A549 (cell line): ENCODE results near the gene CDKN1A. TPM values are rescaled to one million over a fixed set of nuclear protein-coding genes. Genes with fewer than 3 reads are reported as not detected.
A peak's percentile ranks its signal among the peaks of the same experiment; 100 is the strongest.

Experiments used
- ATAC-seq, 2 experiments: fragments of 200-7000 bp in 1 of 2; fragments of >200 bp in 1 of 2; cut with Nextera tagmentation in 1 of 2; cut with Tn5 transposase in 1 of 2; 3 replicates each; pipeline versions ENCODE4 v1.8.0 to v1.9.1; 2018 to 2020; ENCODE audit warnings: mild to moderate bottlenecking in 1 of 2, moderate library complexity in 1 of 2
- CTCF ChIA-PET: fragments of 300-600 bp; sonication (Branson Sonifier 250); formaldehyde crosslinking; extraction: SDS; loops from one replicate; lab custom pipeline; 2021; ENCODE audit warnings: antibody characterized with exemption, inconsistent platforms; lab: Yijun Ruan, JAX
- POLR2A ChIA-PET: fragments of 350-600 bp; formaldehyde crosslinking; extraction: SDS; loops from one replicate; lab custom pipeline; 2021; ENCODE audit warnings: antibody characterized with exemption, inconsistent platforms; lab: Yijun Ruan, JAX
- DNase-seq, 2 experiments: peaks; one replicate each; pipeline versions ENCODE4 v3.0.0 to v3.0.0-alpha.2; 2011 to 2016; ENCODE audit warnings: low read depth in 1 of 2, low spot score in 1 of 2
- FAIRE-seq: peaks from 2 replicates; lab custom pipeline; 2011; peaks lifted over from hg19 to GRCh38; lab: Jason Lieb, UNC
- H3K27ac ChIP-seq, 2 experiments: fragments of >200 bp; sonication (Bioruptor Twin); formaldehyde crosslinking; 3 replicates each; pipeline ENCODE4 v1.5.1; 2016 to 2017
- H3K4me1 ChIP-seq: fragments of >200 bp; sonication (Bioruptor Twin); formaldehyde crosslinking; 3 replicates; pipeline ENCODE4 v1.6.1; 2016
- H3K4me2 ChIP-seq: fragments of >200 bp; sonication (Bioruptor Twin); formaldehyde crosslinking; 3 replicates; pipeline ENCODE4 v1.6.1; 2016
- H3K4me3 ChIP-seq: fragments of >200 bp; sonication (Bioruptor Twin); formaldehyde crosslinking; 3 replicates; pipeline ENCODE4 v1.5.1; 2016
- H3K9me3 ChIP-seq: fragments of >200 bp; sonication (Bioruptor Twin); formaldehyde crosslinking; 3 replicates; pipeline ENCODE4 v1.6.1; 2016
- ATOH8 ChIP-seq: fragments of 250-450 bp; sonication (Bioruptor Pico); IDR thresholded peaks from 2 replicates; pipeline ENCODE4 v1.5.0; 2020; ENCODE audit warnings: low read depth, mild to moderate bottlenecking, moderate library complexity
- BHLHE40 ChIP-seq: IDR thresholded peaks from 2 replicates; pipeline ENCODE4 v1.6.1; 2012; ENCODE audit warnings: low read depth, low read length, inconsistent platforms
- CBX2 ChIP-seq: fragments of 200-600 bp; sonication (generic); IDR thresholded peaks from 2 replicates; pipeline ENCODE4 v1.6.1; 2016; ENCODE audit warnings: low read depth, mild to moderate bottlenecking, borderline replicate concordance
- CBX8 ChIP-seq: fragments of 200-600 bp; sonication (generic); IDR thresholded peaks from 2 replicates; pipeline ENCODE4 v1.6.1; 2016
- E2F6 ChIP-seq: IDR thresholded peaks from 2 replicates; pipeline ENCODE4 v1.6.1; 2012; ENCODE audit warnings: low read depth, borderline replicate concordance
- EP300 ChIP-seq, 2 experiments: fragments of >200 bp; sonication (Bioruptor Twin); formaldehyde crosslinking; IDR thresholded peaks; 2 replicates in 1 of 2; 3 replicates in 1 of 2; pipeline ENCODE4 v1.6.1; 2016 to 2017
- FOSB ChIP-seq: fragments of 250-450 bp; sonication (Bioruptor Pico); IDR thresholded peaks from 2 replicates; pipeline ENCODE4 v1.5.0; 2020; ENCODE audit warnings: mild to moderate bottlenecking, moderate library complexity
- GATA3 ChIP-seq: IDR thresholded peaks from 2 replicates; pipeline ENCODE4 v1.6.1; 2012; ENCODE audit warnings: borderline replicate concordance
- HOXB13 ChIP-seq: fragments of 250-450 bp; sonication (Bioruptor Pico); IDR thresholded peaks from 2 replicates; pipeline ENCODE4 v1.5.0; 2020; ENCODE audit warnings: low read depth, mild to moderate bottlenecking, moderate library complexity
- JUN ChIP-seq, 2 experiments: fragments of >200 bp; sonication (Bioruptor Twin); formaldehyde crosslinking; IDR thresholded peaks; 2 replicates in 1 of 2; 3 replicates in 1 of 2; pipeline ENCODE4 v1.6.1; 2016 to 2017
- JUNB ChIP-seq: fragments of >200 bp; sonication (Bioruptor Twin); formaldehyde crosslinking; IDR thresholded peaks from 2 replicates; pipeline ENCODE4 v1.6.1; 2016
- KDM1A ChIP-seq: fragments of 200-600 bp; sonication (generic); IDR thresholded peaks from 2 replicates; pipeline ENCODE4 v1.6.1; 2016; ENCODE audit warnings: low read depth, mild to moderate bottlenecking
- KDM5A ChIP-seq: fragments of 200-600 bp; sonication (generic); IDR thresholded peaks from 2 replicates; pipeline ENCODE4 v1.6.1; 2016; ENCODE audit warnings: antibody characterized with exemption, mild to moderate bottlenecking
- MAZ ChIP-seq: fragments of 150-350 bp; IDR thresholded peaks from 2 replicates; pipeline ENCODE4 v1.6.1; 2014; ENCODE audit warnings: antibody characterized with exemption, low read depth, low read length, borderline replicate concordance
- MYC ChIP-seq: IDR thresholded peaks from 2 replicates; pipeline ENCODE4 v1.6.1; 2012; ENCODE audit warnings: mild to moderate bottlenecking, inconsistent platforms, low read length, improper control_type of control experiment, borderline replicate concordance
- PHF8 ChIP-seq: fragments of 200-600 bp; sonication (generic); IDR thresholded peaks from 2 replicates; pipeline ENCODE4 v1.6.1; 2016; ENCODE audit warnings: low read depth, mild to moderate bottlenecking, antibody characterized with exemption, moderate library complexity, borderline replicate concordance
- POLR2AphosphoS2 ChIP-seq: conservative IDR thresholded peaks from 2 replicates; pipeline ENCODE4 v1.6.1; 2012; ENCODE audit warnings: low read length, improper control_type of control experiment, inconsistent platforms
- REST ChIP-seq: fragments of 200-600 bp; sonication (generic); IDR thresholded peaks from 2 replicates; pipeline ENCODE4 v1.6.1; 2016; ENCODE audit warnings: antibody characterized with exemption, mild to moderate bottlenecking, moderate library complexity
- RFX5 ChIP-seq: fragments of 450-650 bp; IDR thresholded peaks from 2 replicates; pipeline ENCODE4 v1.7.1; 2014; ENCODE audit warnings: antibody characterized with exemption, mild to moderate bottlenecking, moderate library complexity
- SREBF2 ChIP-seq: fragments of 450-650 bp; IDR thresholded peaks from 2 replicates; pipeline ENCODE4 v1.6.1; 2014; ENCODE audit warnings: mild to moderate bottlenecking, moderate library complexity
- TFCP2L1 ChIP-seq: fragments of 250-450 bp; sonication (Bioruptor Pico); IDR thresholded peaks from 2 replicates; pipeline ENCODE4 v1.5.0; 2021; ENCODE audit warnings: mild to moderate bottlenecking
- TP53 ChIP-seq: fragments of 250-450 bp; sonication (Bioruptor Pico); IDR thresholded peaks from 2 replicates; pipeline ENCODE4 v1.5.0; 2021; ENCODE audit warnings: mild to moderate bottlenecking, moderate library complexity
- ZFP36 ChIP-seq: fragments of 450-650 bp; IDR thresholded peaks from 2 replicates; pipeline ENCODE4 v1.6.1; 2014; ENCODE audit warnings: borderline replicate concordance; ENCODE audit not compliant: partially characterized antibody
- ZSCAN20 ChIP-seq: fragments of 250-450 bp; sonication (Bioruptor Pico); IDR thresholded peaks from 2 replicates; pipeline ENCODE4 v1.8.0; 2022; ENCODE audit warnings: mild to moderate bottlenecking, moderate library complexity
- WGBS: methylation state at CpG from one replicate; pipeline ENCODE4 v1.1.6; 2017; ENCODE audit errors: missing lambda C conversion rate; 5-methylcytosine and 5-hydroxymethylcytosine counted together
- polyA plus RNA-seq, 4 experiments: library from polyadenylated mRNA; depleted of rRNA in 3 of 4; stranded (reverse); fragments of >200 nt; fragmentation: RNase III in 1 of 4; extraction: RNeasy Plus Mini Kit Qiagen cat#74134 plus additional on column Dnase treatment in 1 of 4; gene quantifications; 2 replicates in 3 of 4; 3 replicates in 1 of 4; pipeline ENCODE4 v1.2.3, GENCODE V29; 2011 to 2017

Gene CDKN1A
- polyA plus RNA-seq, 2 of the 4 experiments (the other 2 are of a cell fraction), result 130 to 183 TPM

- no peak overlapping the region for H3K4me2 ChIP-seq
- TF ChIP-seq KDM1A (no peak), BHLHE40 (no peak), SREBF2 (no peak), CBX2 (no peak), HOXB13 (no peak), KDM5A (no peak)
These were observed 38.1 kb downstream of the CDKN1A start for GRCh38 chr6:36716476-36717093.

GRCh38 chr6:36717231-36717825 is 38.8 kb downstream of the CDKN1A start:
- whole genome bisulfite sequencing, result 83% methylated on average over 10 of the region's 13 CpGs
- TF ChIP-seq EP300 (IDR thresholded peaks at IDR 0.05), result no peak
- no peak for TF ChIP-seq GATA3
- no peak for TF ChIP-seq CBX2
- TF ChIP-seq, all 56 proteins: peak for 0
- no peak overlapping the region for H3K4me2 ChIP-seq
- no peak overlapping the region for H3K4me3 ChIP-seq
- POLR2A ChIA-PET, result no interaction called here
- no peaks in the 10 kb centered on the region for H3K9me3 ChIP-seq
- ATAC-seq, result no peak
- CTCF ChIA-PET, result interaction anchor here (0.9 to 1.1 kb wide), 2 partner anchors 7 to 43 kb away, joined by 3 read pairs; no protein-coding TSS in a partner anchor
- no peaks in the 10 kb centered on the region for H3K4me1 ChIP-seq
- DNase-seq, result no peak
- FAIRE-seq, result no peak
- H3K27ac ChIP-seq, result no peak overlapping the region

More at GRCh38 chr6:36716476-36717093, 38.1 kb downstream of the CDKN1A start:
- ATAC-seq (no peak), DNase-seq (no peak), FAIRE-seq (no peak)
- ChIA-PET CTCF (interaction anchor here (0.7 to 1.3 kb wide), 4 partner anchors 8 to 36 kb away, joined by 3 read pairs; no protein-coding TSS in a partner anchor), POLR2A (no interaction called here)
- WGBS, result 59% methylated on average over 8 of the region's 8 CpGs
- Histone ChIP-seq H3K9me3 (no peaks in the 10 kb centered on the region), H3K27ac (no peak overlapping the region), H3K4me1 (0 out of 3 replicates have a peak, but pooled peaks cover 3% of the 10 kb centered on the region), H3K4me3 (no peak overlapping the region)

- POLR2A ChIA-PET, result no interaction called here
- DNase-seq, result no peak
- CTCF ChIA-PET, result interaction anchor here (0.9 to 2.7 kb wide), 2 partner anchors 42 to 102 kb away, joined by 3 to 13 read pairs; no protein-coding TSS in a partner anchor
- TF ChIP-seq BHLHE40 (no peak), FOSB (CRISPR knock-in tag) (no peak), ZSCAN20 (CRISPR knock-in tag) (no peak)
- Histone ChIP-seq H3K9me3 (no peaks in the 10 kb centered on the region), H3K4me1 (no peaks in the 10 kb centered on the region), H3K27ac (no peak overlapping the region), H3K4me2 (no peak overlapping the region), H3K4me3 (no peak overlapping the region)
- peak in 1 of 2 experiments; percentile 33; a peak in 3 of 6 replicates for ATAC-seq
- 40% methylated on average over 5 of the region's 12 CpGs for WGBS
- FAIRE-seq, result no peak
These were observed 39.5 kb downstream of the CDKN1A start for GRCh38 chr6:36717871-36718540.

- no peak overlapping the region for H3K27ac ChIP-seq
- WGBS, result 55% methylated on average over 5 of the region's 5 CpGs
- FAIRE-seq, result no peak
- H3K4me1 ChIP-seq, result no peaks in the 10 kb centered on the region
- no peak for ATAC-seq
- DNase-seq, result no peak
- ChIA-PET CTCF (interaction anchor here (2.7 kb wide), 1 partner anchor 103 kb away, joined by 13 read pairs; no protein-coding TSS in a partner anchor), POLR2A (no interaction called here)
- H3K9me3 ChIP-seq, result no peaks in the 10 kb centered on the region
- no peak overlapping the region for H3K4me2 ChIP-seq
- H3K4me3 ChIP-seq, result no peak overlapping the region
- no peak for TF ChIP-seq TFCP2L1 (CRISPR knock-in tag)
- TF ChIP-seq JUNB, result no peak
- TF ChIP-seq E2F6, result no peak
- no peak for TF ChIP-seq PHF8
- TF ChIP-seq RFX5, result no peak
- TF ChIP-seq SREBF2, result no peak
- no peak for TF ChIP-seq GATA3
- TF ChIP-seq REST, result no peak
- TF ChIP-seq ZFP36, result no peak
- TF ChIP-seq MYC, result no peak
- TF ChIP-seq ATOH8 (CRISPR knock-in tag), result no peak
- TF ChIP-seq CBX8, result no peak
- no peak for TF ChIP-seq JUN (IDR thresholded peaks at IDR 0.05)
- no peak for TF ChIP-seq POLR2AphosphoS2
- no peak for TF ChIP-seq MAZ
- no peak for TF ChIP-seq KDM1A
- no peak for TF ChIP-seq TP53 (CRISPR knock-in tag)
These were observed 40.0 kb downstream of the CDKN1A start for GRCh38 chr6:36718560-36718959.
